Neural cell (in vitro differentiated cells): Measurements from ENCODE around the gene ARID3A.

Experiments used
- CTCF ChIP-seq: fragments of 450-650 bp; IDR thresholded peaks from 2 replicates; pipeline ENCODE4 v1.5.1; 2014; ENCODE audit warnings: antibody characterized with exemption, mild to moderate bottlenecking, moderate library complexity; ENCODE audit not compliant: poor library complexity, severe bottlenecking
- EZH2 ChIP-seq: fragments of 200-600, 300-800 bp; shearing (Covaris generic), sonication (generic); IDR thresholded peaks from 2 replicates; pipeline ENCODE4 v1.6.1; 2014; ENCODE audit warnings: antibody characterized with exemption, low read length, borderline replicate concordance, mild to moderate bottlenecking; ENCODE audit not compliant: insufficient read depth, poor library complexity, severe bottlenecking

- TF ChIP-seq EZH2 (no peak), CTCF (no peak)
Measured at GRCh38 chr19:939922-940321, 14.1 kb downstream of the ARID3A start.
